Neuronal stem cell (in vitro differentiated cells): Measurements from ENCODE around the gene METRNL.

Experiments used
- DNase-seq: peaks from one replicate; pipeline ENCODE4 v3.0.0-alpha.2; 2013; ENCODE audit warnings: low spot score
- H2AFZ ChIP-seq: one replicate; pipeline ENCODE4 v1.6.1; 2013; ENCODE audit warnings: mild to moderate bottlenecking, low read length, inconsistent platforms
- H2AK5ac ChIP-seq: 2 replicates; pipeline ENCODE4 v1.6.1; 2013; ENCODE audit warnings: low read depth, mild to moderate bottlenecking, inconsistent platforms, low read length, moderate library complexity, mixed read lengths
- H2BK120ac ChIP-seq: 2 replicates; pipeline ENCODE4 v1.6.1; 2013; ENCODE audit warnings: low read depth, mild to moderate bottlenecking, inconsistent platforms, low read length, moderate library complexity, mixed read lengths
- H2BK12ac ChIP-seq: one replicate; pipeline ENCODE4 v1.6.1; 2013; ENCODE audit warnings: low read length, inconsistent platforms
- H2BK15ac ChIP-seq: 2 replicates; pipeline ENCODE4 v1.6.1; 2013; ENCODE audit warnings: mild to moderate bottlenecking, low read length, inconsistent platforms, mixed read lengths
- H2BK5ac ChIP-seq: one replicate; pipeline ENCODE4 v1.6.1; 2013; ENCODE audit warnings: inconsistent platforms, mild to moderate bottlenecking, low read length, moderate library complexity
- H3K14ac ChIP-seq: one replicate; pipeline ENCODE4 v1.6.1; 2013; ENCODE audit warnings: low read length, inconsistent platforms
- H3K18ac ChIP-seq: 2 replicates; pipeline ENCODE4 v1.6.1; 2013; ENCODE audit warnings: low read length, inconsistent platforms
- H3K23ac ChIP-seq: 2 replicates; pipeline ENCODE4 v1.6.1; 2013; ENCODE audit warnings: low read depth, mild to moderate bottlenecking, mixed read lengths, low read length, inconsistent platforms; ENCODE audit not compliant: poor library complexity
- H3K27ac ChIP-seq: replicated peaks from 3 replicates; pipeline ENCODE4 v1.5.1; 2013; ENCODE audit warnings: low read length, inconsistent platforms
- H3K27me3 ChIP-seq, 3 experiments: 2 replicates each; pipeline ENCODE4 v1.6.1; 2013; ENCODE audit warnings: low read length in 3 of 3, mild to moderate bottlenecking in 2 of 3, inconsistent platforms in 1 of 3, low read depth in 1 of 3, mixed read lengths in 1 of 3, moderate library complexity in 1 of 3; ENCODE audit not compliant: control insufficient read depth in 3 of 3, insufficient read depth in 3 of 3
- H3K36me3 ChIP-seq, 2 donors: replicated peaks in 1 of 2; 2 replicates each; pipeline ENCODE4 v1.6.1; 2013; ENCODE audit warnings: low read length in 2 of 2; ENCODE audit not compliant: control insufficient read depth in 2 of 2, insufficient read depth in 2 of 2
- H3K4ac ChIP-seq: 2 replicates; pipeline ENCODE4 v1.6.1; 2013; ENCODE audit warnings: inconsistent platforms, mild to moderate bottlenecking, low read length, moderate library complexity
- H3K4me1 ChIP-seq, 2 donors: 1 replicate in 1 of 2; 2 replicates in 1 of 2; pipeline ENCODE4 v1.6.1; 2013; ENCODE audit warnings: low read length in 2 of 2, low read depth in 1 of 2; ENCODE audit not compliant: control insufficient read depth in 2 of 2, insufficient read depth in 1 of 2
- H3K4me2 ChIP-seq: one replicate; pipeline ENCODE4 v1.6.1; 2013; ENCODE audit warnings: mild to moderate bottlenecking, low read length, inconsistent platforms; ENCODE audit not compliant: insufficient read depth, poor library complexity, severe bottlenecking
- H3K4me3 ChIP-seq, 2 donors: 2 replicates each; pipeline ENCODE4 v1.5.1; 2013; ENCODE audit warnings: low read length in 2 of 2, mild to moderate bottlenecking in 2 of 2, inconsistent platforms in 1 of 2, moderate library complexity in 1 of 2
- H3K79me1 ChIP-seq: one replicate; pipeline ENCODE4 v1.6.1; 2013; ENCODE audit warnings: low read depth, mild to moderate bottlenecking, inconsistent platforms, low read length, moderate library complexity
- H3K9ac ChIP-seq: one replicate; pipeline ENCODE4 v1.6.1; 2013; ENCODE audit warnings: mild to moderate bottlenecking, low read depth, low read length, inconsistent platforms; ENCODE audit not compliant: poor library complexity
- H3K9me3 ChIP-seq, 2 donors: replicated peaks in 1 of 2; 2 replicates each; pipeline versions ENCODE3 to v1.6.1; 2013; ENCODE audit warnings: low read length in 2 of 2, mild to moderate bottlenecking in 2 of 2, inconsistent platforms in 1 of 2, low read depth in 1 of 2, mixed read lengths in 1 of 2, moderate library complexity in 1 of 2; ENCODE audit not compliant: control insufficient read depth in 2 of 2, insufficient read depth in 1 of 2
- H4K8ac ChIP-seq: one replicate; pipeline ENCODE4 v1.6.1; 2013; ENCODE audit warnings: low read depth, mild to moderate bottlenecking, inconsistent platforms, low read length, moderate library complexity
- H4K91ac ChIP-seq: one replicate; pipeline ENCODE4 v1.6.1; 2013; ENCODE audit warnings: low read length, low read depth, mild to moderate bottlenecking, inconsistent platforms; ENCODE audit not compliant: poor library complexity
- WGBS, 2 donors: extraction: QIAGEN DNeasy Blood & Tissue Kit; methylation state at CpG; one replicate each; pipeline ENCODE4 v1.1.7; 2013; ENCODE audit warnings: missing lambda C conversion rate in 2 of 2, mixed read lengths in 1 of 2; ENCODE audit not compliant: insufficient read length in 2 of 2, insufficient replicate concordance in 1 of 2; ENCODE audit errors: extremely low coverage in 2 of 2; 5-methylcytosine and 5-hydroxymethylcytosine counted together

The METRNL gene

GRCh38 chr17:83085103-83085502 is 5.7 kb downstream of the METRNL start:
- H2AFZ ChIP-seq: no peak overlapping the region
- H3K4me1 ChIP-seq: peaks cover 7 to 10% of the 10 kb centered on the region in 2 donors
- no peak overlapping the region for H4K8ac ChIP-seq
- peak overlapping the region; percentile 11 for H3K18ac ChIP-seq
- H3K27me3 ChIP-seq: peaks cover 0 to 15% (median 4%) of the 10 kb centered on the region in 3 experiments
- WGBS, 2 donors: no CpG with 5 or more reads among the region's 22 CpGs
- H3K14ac ChIP-seq: no peak overlapping the region
- no peak overlapping the region for H2AK5ac ChIP-seq
- H3K9me3 ChIP-seq: no peaks in the 10 kb centered on the region
- no peak for DNase-seq
- H2BK5ac ChIP-seq: no peak overlapping the region
- H3K4me2 ChIP-seq: peak overlapping the region; percentile 11
- no peak overlapping the region for H3K4me3 ChIP-seq
- peaks cover 0 to 36% of the 10 kb centered on the region in 2 donors for H3K36me3 ChIP-seq
- H4K91ac ChIP-seq: no peak overlapping the region
- H2BK15ac ChIP-seq: no peak overlapping the region
- no peak overlapping the region for H3K9ac ChIP-seq
- no peak overlapping the region for H2BK12ac ChIP-seq
- H2BK120ac ChIP-seq: no peak overlapping the region
- H3K4ac ChIP-seq: no peak overlapping the region
- H3K27ac ChIP-seq: no peak overlapping the region
- no peak overlapping the region for H3K23ac ChIP-seq
- H3K79me1 ChIP-seq: peaks cover 17% of the 10 kb centered on the region

GRCh38 chr17:83085526-83086198 is 6.3 kb downstream of the METRNL start:
- H2AFZ ChIP-seq: no peak overlapping the region
- no peak overlapping the region for H4K91ac ChIP-seq
- WGBS, 2 donors: no CpG with 5 or more reads among the region's 25 CpGs
- H3K4me2 ChIP-seq: no peak overlapping the region
- H3K14ac ChIP-seq: no peak overlapping the region
- no peak overlapping the region for H3K23ac ChIP-seq
- no peak overlapping the region for H4K8ac ChIP-seq
- H2BK12ac ChIP-seq: no peak overlapping the region
- peaks cover 20% of the 10 kb centered on the region for H3K79me1 ChIP-seq
- no peak overlapping the region for H3K4ac ChIP-seq
- no peak overlapping the region for H2BK5ac ChIP-seq
- no peak for DNase-seq
- no peaks in the 10 kb centered on the region for H3K9me3 ChIP-seq
- H3K27ac ChIP-seq: no peak overlapping the region
- no peak overlapping the region for H2AK5ac ChIP-seq
- H3K27me3 ChIP-seq: peaks cover 0 to 15% (median 4%) of the 10 kb centered on the region in 3 experiments
- H3K36me3 ChIP-seq: peaks cover 0 to 36% of the 10 kb centered on the region in 2 donors
- H3K4me3 ChIP-seq: no peak overlapping the region
- no peak overlapping the region for H2BK120ac ChIP-seq
- H3K18ac ChIP-seq: peak overlapping the region; percentile 45
- no peak overlapping the region for H2BK15ac ChIP-seq
- H3K4me1 ChIP-seq: peaks cover 9 to 10% of the 10 kb centered on the region in 2 donors
- no peak overlapping the region for H3K9ac ChIP-seq

DNA sequence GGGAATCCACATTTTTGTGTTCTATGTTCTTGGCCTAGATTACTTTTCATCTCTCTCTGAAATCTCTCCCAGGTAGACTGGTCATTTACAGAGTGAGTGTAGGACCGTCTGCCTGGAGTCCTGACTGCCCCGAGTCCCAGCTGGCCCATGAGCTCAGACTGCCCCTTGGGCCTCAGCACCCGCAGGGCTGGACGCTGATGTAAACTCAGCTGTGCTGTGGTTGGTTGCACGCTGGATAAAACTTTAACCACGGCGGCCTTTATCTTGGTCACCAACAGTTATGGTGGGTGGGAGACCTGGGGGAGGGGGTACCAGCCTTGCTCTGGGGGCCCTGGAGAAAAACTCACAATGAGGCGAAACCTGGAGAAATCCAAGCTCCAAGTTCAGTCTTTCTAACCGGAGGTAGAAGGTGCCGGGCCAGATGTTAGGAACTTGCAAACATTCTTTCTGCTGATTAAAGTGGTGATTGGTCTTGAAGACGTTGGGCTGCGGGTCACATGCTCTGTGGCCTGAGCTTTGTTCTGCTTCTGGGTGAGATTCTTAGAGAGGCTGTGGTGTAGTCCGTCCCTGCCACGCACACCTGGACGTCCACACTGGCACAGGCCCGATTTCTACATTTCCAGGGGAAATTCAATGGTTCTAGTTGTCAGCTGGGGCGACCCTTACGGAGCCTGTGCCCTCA is 6.9 kb downstream of the METRNL start:
- Histone ChIP-seq H3K23ac (peak overlapping the region; percentile 5), H3K4me2 (no peak overlapping the region), H3K36me3 (peaks cover 0 to 37% of the 10 kb centered on the region in 2 donors), H3K18ac (no peak overlapping the region), H2BK15ac (no peak overlapping the region), H3K14ac (no peak overlapping the region), H2AK5ac (peak overlapping the region; percentile 10), H3K27ac (no peak overlapping the region), H4K91ac (no peak overlapping the region), H3K9me3 (no peaks in the 10 kb centered on the region), H3K79me1 (peaks cover 18% of the 10 kb centered on the region), H3K4me1 (peaks cover 8 to 9% of the 10 kb centered on the region in 2 donors), H3K4me3 (no peak overlapping the region), H4K8ac (no peak overlapping the region), H2BK12ac (no peak overlapping the region), H3K9ac (no peak overlapping the region), H2BK120ac (no peak overlapping the region), H3K27me3 (peaks cover 0 to 10% (median 0%) of the 10 kb centered on the region in 3 experiments), H2BK5ac (peak overlapping the region; percentile 48), H3K4ac (no peak overlapping the region), H2AFZ (no peak overlapping the region)
- no peak for DNase-seq
- whole genome bisulfite sequencing, 2 donors: no CpG with 5 or more reads among the region's 18 CpGs
